Aorta (tissue), 5 donors: ENCODE data around the gene NUP205. TPM values are rescaled to one million over a fixed set of nuclear protein-coding genes. Genes with fewer than 3 reads are reported as not detected.
A peak's percentile ranks its signal among the peaks of the same experiment; 100 is the strongest.
"Not testable (repeated sequence)": the region's sequence is repeated elsewhere in the genome, so short reads cannot be mapped to it uniquely, and the experiment has no call there.

Experiments
- ATAC-seq: fragments of 200-7000 bp; cut with Tn5 transposase; one replicate; pipeline ENCODE4 v1.9.1; 2022; ENCODE audit warnings: moderate library complexity; ENCODE audit not compliant: low FRiP score
- DNase-seq, 2 donors: peaks; one replicate each; pipeline ENCODE4 v3.0.0-alpha.2; 2020
- H3K27ac ChIP-seq, 2 donors: one replicate each; pipeline ENCODE4 v1.5.1; 2013; ENCODE audit warnings: low read length in 2 of 2, mild to moderate bottlenecking in 2 of 2, moderate library complexity in 2 of 2, control low read depth in 1 of 2, inconsistent platforms in 1 of 2, low read depth in 1 of 2
- H3K27me3 ChIP-seq, 2 donors: one replicate each; pipeline ENCODE4 v1.6.1; 2013; ENCODE audit warnings: control low read depth in 1 of 2, low read length in 1 of 2, mild to moderate bottlenecking in 1 of 2, moderate library complexity in 1 of 2; ENCODE audit not compliant: insufficient read depth in 2 of 2, control insufficient read depth in 1 of 2
- H3K36me3 ChIP-seq, 2 donors: one replicate each; pipeline ENCODE4 v1.6.1; 2013; ENCODE audit warnings: control low read depth in 1 of 2, low read length in 1 of 2, mild to moderate bottlenecking in 1 of 2; ENCODE audit not compliant: insufficient read depth in 2 of 2, control insufficient read depth in 1 of 2
- H3K4me1 ChIP-seq, 2 donors: one replicate each; pipeline ENCODE4 v1.6.1; 2013; ENCODE audit warnings: low read length in 2 of 2, control low read depth in 1 of 2, mild to moderate bottlenecking in 1 of 2, moderate library complexity in 1 of 2; ENCODE audit not compliant: insufficient read depth in 2 of 2, control insufficient read depth in 1 of 2
- H3K4me3 ChIP-seq, 2 donors: one replicate each; pipeline ENCODE4 v1.5.1; 2013; ENCODE audit warnings: low read length in 2 of 2, control low read depth in 1 of 2, mild to moderate bottlenecking in 1 of 2
- H3K9me3 ChIP-seq: one replicate; pipeline ENCODE4 v1.6.1; 2013; ENCODE audit warnings: mild to moderate bottlenecking, low read length; ENCODE audit not compliant: control insufficient read depth
- WGBS, 2 donors: extraction: QIAGEN DNeasy Blood & Tissue Kit; methylation state at CpG; one replicate each; pipeline ENCODE4 v1.1.7; 2013; 5-methylcytosine and 5-hydroxymethylcytosine counted together
- intact Hi-C, 2 donors: fragments of 100-400 bp; cut with DNase I; formaldehyde crosslinking; loops; one replicate each; pipeline versions ENCODE4 v1.14.2 to v1.15.0; 2022
- polyA plus RNA-seq, 2 donors: library from polyadenylated mRNA; stranded (reverse); fragments of 200-250 nt; gene quantifications; one replicate each; pipeline ENCODE4 v1.2.3, GENCODE V29; 2013
- total RNA-seq, 2 donors: library from RNA; stranded (reverse); fragmentation: NEBNext Ultra II Directional; extraction: Animal tissue kit (Norgen Biotek cat#: 25700); gene quantifications; one replicate each; pipeline ENCODE4 v1.2.1, GENCODE V29; 2021
- donor health status: healthy with polysubstance abuse.
- donor health status: Bipolar disorder and iron deficiency.
- donor health status: DM: no; HTN: no; CAD: no.
- donor health status: DM: no; HTN: no; CAD: no.
- donor health status: DM: yes; HTN: yes; CAD: no.

The NUP205 gene
- total and polyA plus RNA-seq, 4 donors, result 4.9 to 40.9 (median 30.1) TPM

GRCh38 chr7:135668852-135669395 is 111.2 kb downstream of the NUP205 start:
- intact Hi-C loops, H3K27ac ChIP-seq, H3K4me3 ChIP-seq, ATAC-seq, DNase-seq, H3K36me3 ChIP-seq, H3K27me3 ChIP-seq, H3K9me3 ChIP-seq, H3K4me1 ChIP-seq: not testable (repeated sequence)
- WGBS, 2 donors, result 60 to 71% methylated on average over 6 of the region's 6 CpGs

DNA sequence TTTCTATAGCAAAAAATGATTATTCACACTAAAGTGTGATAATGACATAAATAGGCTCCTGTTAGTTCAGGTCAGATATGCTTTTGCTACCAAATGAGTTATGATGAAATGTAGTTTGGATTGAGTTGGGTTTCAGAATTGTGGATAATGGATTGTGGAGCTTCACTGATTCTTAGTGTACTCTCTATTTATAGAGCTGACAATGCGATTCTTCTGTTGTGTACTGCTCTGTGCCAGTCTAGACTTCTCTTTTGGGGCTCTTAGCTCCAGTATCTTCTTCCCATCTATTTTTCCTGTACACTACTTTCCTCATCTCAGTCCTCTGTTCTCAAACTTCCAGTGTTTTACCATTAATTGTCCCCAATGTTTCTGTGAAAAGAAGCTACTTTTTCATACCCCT is 112.1 kb downstream of the NUP205 start:
- intact Hi-C loops, result loop anchor here (5.0 to 10.0 kb wide), 3 partner anchors 78 to 415 kb away; partner anchors contain the start of gene FAM180A (in 1 of the 2)
- 50 to 64% methylated on average over 1 of the region's 1 CpG for WGBS, 2 donors
- H3K4me1 ChIP-seq, result peaks cover 1 to 6% of the 10 kb centered on the region in 2 donors
- peak overlapping the region in 1 of 2 donors; percentile 67 for H3K27ac ChIP-seq
- ATAC-seq, result no peak
- no peak overlapping the region for H3K4me3 ChIP-seq
- H3K9me3 ChIP-seq, result no peaks in the 10 kb centered on the region
- H3K27me3 ChIP-seq, result no peaks in the 10 kb centered on the region
- no peaks in the 10 kb centered on the region for H3K36me3 ChIP-seq
- no peak for DNase-seq

DNA sequence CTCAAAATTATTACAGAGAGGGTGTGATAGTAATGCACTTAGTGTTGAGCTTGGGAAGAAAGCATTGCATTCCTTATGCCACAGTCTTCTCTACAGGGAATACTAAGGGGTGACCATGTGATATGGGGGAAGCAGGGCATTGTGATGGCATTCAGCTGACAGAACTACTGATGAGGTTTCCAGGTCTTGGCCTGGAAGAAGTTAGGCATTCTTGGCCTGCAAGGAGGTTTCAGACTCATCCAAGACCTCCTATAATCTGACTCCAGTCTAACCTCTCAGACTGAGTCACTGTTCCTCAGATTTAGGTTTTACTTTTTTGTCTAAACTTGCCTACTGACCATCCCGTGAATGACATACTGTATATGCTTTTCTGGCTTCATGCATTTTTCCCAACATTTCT is 112.5 kb downstream of the NUP205 start:
- intact Hi-C loops, result loop anchor here (5.0 to 10.0 kb wide), 3 partner anchors 77 to 415 kb away; partner anchors contain the start of gene FAM180A (in 1 of the 2)

GRCh38 chr7:135672560-135673359 is 115.0 kb downstream of the NUP205 start:
- intact Hi-C loops, result loop anchor here (5.0 to 10.0 kb wide), 3 partner anchors 75 to 412 kb away; partner anchors contain the start of gene FAM180A (in 1 of the 2)

More for the DNA sequence above, 112.5 kb downstream of the NUP205 start:
- WGBS, 2 donors, result 5% methylated on average over 1 of the region's 1 CpG
- Histone ChIP-seq H3K27me3 (no peaks in the 10 kb centered on the region), H3K4me1 (peaks cover 1 to 6% of the 10 kb centered on the region in 2 donors), H3K27ac (peak overlapping the region; percentile 67 to 80), H3K9me3 (no peaks in the 10 kb centered on the region), H3K36me3 (no peaks in the 10 kb centered on the region), H3K4me3 (no peak overlapping the region)
- ATAC-seq (no peak), DNase-seq (no peak)

DNA sequence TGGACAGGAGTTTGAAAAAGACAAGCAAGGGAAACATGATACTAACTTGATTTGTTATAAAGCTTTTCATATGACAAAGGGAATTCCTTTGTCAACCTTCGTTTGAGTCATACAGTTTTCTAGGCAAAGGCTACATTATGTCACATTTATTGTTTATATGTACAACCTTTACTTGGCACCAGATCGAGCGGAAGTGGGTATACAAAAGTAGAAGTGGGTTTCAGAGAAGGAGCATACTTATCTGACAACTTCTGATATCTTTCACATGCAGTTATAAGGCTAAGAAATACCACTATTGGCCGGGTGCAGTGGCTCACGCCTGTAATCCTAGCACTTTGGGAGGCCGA is 115.6 kb downstream of the NUP205 start:
- intact Hi-C loops, result loop anchor here (5.0 to 10.0 kb wide), 3 partner anchors 74 to 411 kb away; partner anchors contain the start of gene FAM180A (in 1 of the 2)
- peaks cover 1 to 9% of the 10 kb centered on the region in 2 donors for H3K4me1 ChIP-seq
- ATAC-seq (no peak), DNase-seq (no peak)
- H3K36me3 ChIP-seq, result no peaks in the 10 kb centered on the region
- no peaks in the 10 kb centered on the region for H3K27me3 ChIP-seq
- H3K27ac ChIP-seq, result peak overlapping the region in 1 of 2 donors; percentile 14
- WGBS, 2 donors, result 56 to 61% methylated on average over 6 of the region's 6 CpGs
- no peaks in the 10 kb centered on the region for H3K9me3 ChIP-seq
- no peak overlapping the region for H3K4me3 ChIP-seq

More at GRCh38 chr7:135672560-135673359, 115.0 kb downstream of the NUP205 start:
- Histone ChIP-seq H3K4me3 (no peak overlapping the region), H3K27me3 (no peaks in the 10 kb centered on the region), H3K27ac (peak overlapping the region in 1 of 2 donors; percentile 12), H3K9me3 (no peaks in the 10 kb centered on the region), H3K36me3 (no peaks in the 10 kb centered on the region), H3K4me1 (peaks cover 1 to 9% of the 10 kb centered on the region in 2 donors)
- peak; percentile 88 for ATAC-seq
- no peak for DNase-seq
- 5 to 7% methylated on average over 3 of the region's 3 CpGs for WGBS, 2 donors

GRCh38 chr7:135678612-135679575 is 121.2 kb downstream of the NUP205 start:
- Histone ChIP-seq H3K4me3 (no peak overlapping the region), H3K4me1 (peaks cover 0 to 3% of the 10 kb centered on the region in 2 donors), H3K9me3 (no peaks in the 10 kb centered on the region), H3K36me3 (no peaks in the 10 kb centered on the region), H3K27ac (peak overlapping the region in 1 of 2 donors; percentile 76), H3K27me3 (no peaks in the 10 kb centered on the region)
- intact Hi-C loops, result loop anchor here (2.0 to 10.0 kb wide), 4 partner anchors 33 to 406 kb away; no protein-coding TSS in a partner anchor
- 30% methylated on average over 4 of the region's 4 CpGs for WGBS, 2 donors
- ATAC-seq (no peak), DNase-seq (peak; percentile 84 to 87)

DNA sequence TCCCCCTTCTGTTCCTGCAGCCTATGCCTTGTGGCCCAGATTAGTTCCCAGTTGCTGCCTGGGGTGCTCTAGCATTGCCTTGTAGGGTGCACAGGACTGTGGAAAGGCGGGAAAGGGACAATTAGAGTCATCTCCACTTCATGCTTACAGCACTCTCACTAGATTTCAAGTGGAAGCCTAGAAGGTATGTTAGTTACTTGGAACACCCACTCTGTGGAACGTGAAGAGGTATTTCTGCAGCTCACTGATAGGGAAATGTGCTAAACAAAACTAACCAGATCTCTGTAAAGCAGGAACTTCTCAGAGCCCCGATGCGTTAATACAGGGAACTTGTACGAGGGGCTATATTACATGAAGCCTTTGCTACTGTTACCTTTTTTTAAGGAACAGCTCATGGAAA is 124.0 kb downstream of the NUP205 start:
- 34 to 42% methylated on average over 5 of the region's 5 CpGs for WGBS, 2 donors
- Histone ChIP-seq H3K27ac (peak overlapping the region in 1 of 2 donors; percentile 49), H3K4me3 (no peak overlapping the region), H3K9me3 (no peaks in the 10 kb centered on the region), H3K4me1 (peaks cover 0 to 3% of the 10 kb centered on the region in 2 donors), H3K36me3 (no peaks in the 10 kb centered on the region), H3K27me3 (no peaks in the 10 kb centered on the region)
- ATAC-seq, result no peak
- intact Hi-C loops, result no loop called here
- no peak for DNase-seq

GRCh38 chr7:135682191-135682590 is 124.5 kb downstream of the NUP205 start:
- intact Hi-C loops, result no loop called here
- Histone ChIP-seq H3K27ac (peak overlapping the region; percentile 49 to 78), H3K27me3 (no peaks in the 10 kb centered on the region), H3K36me3 (no peaks in the 10 kb centered on the region), H3K4me1 (peaks cover 0 to 3% of the 10 kb centered on the region in 2 donors), H3K9me3 (no peaks in the 10 kb centered on the region), H3K4me3 (no peak overlapping the region)
- no peak for DNase-seq
- no peak for ATAC-seq
- WGBS, 2 donors, result 4 to 5% methylated on average over 3 of the region's 3 CpGs
